Subcutaneous abdominal adipose tissue (tissue), 5 donors: ENCODE results near the gene ZNF532.
"Not testable (repeated sequence)": the region's sequence is repeated elsewhere in the genome, so short reads cannot be mapped to it uniquely, and the experiment has no call there.

Experiments
- H3K27ac ChIP-seq: one replicate; pipeline ENCODE4 v1.7.0; 2013; ENCODE audit warnings: low read depth, mild to moderate bottlenecking, inconsistent platforms, low read length, moderate library complexity
- H3K27me3 ChIP-seq, 5 donors: one replicate each; pipeline ENCODE4 v1.7.0; 2013; ENCODE audit warnings: low read length in 5 of 5, inconsistent platforms in 1 of 5; ENCODE audit not compliant: control insufficient read depth in 5 of 5, insufficient read depth in 4 of 5
- H3K36me3 ChIP-seq, 5 donors: one replicate each; pipeline ENCODE4 v1.7.0; 2013; ENCODE audit warnings: low read length in 5 of 5; ENCODE audit not compliant: control insufficient read depth in 5 of 5, insufficient read depth in 5 of 5
- H3K4me1 ChIP-seq, 5 donors: one replicate each; pipeline ENCODE4 v1.7.0; 2013; ENCODE audit warnings: low read length in 5 of 5, mild to moderate bottlenecking in 3 of 5, moderate library complexity in 1 of 5; ENCODE audit not compliant: control insufficient read depth in 5 of 5, insufficient read depth in 5 of 5
- H3K4me3 ChIP-seq, 5 donors: one replicate each; pipeline ENCODE4 v1.7.0; 2013; ENCODE audit warnings: low read length in 5 of 5, low read depth in 1 of 5
- H3K9ac ChIP-seq, 5 donors: one replicate each; pipeline ENCODE4 v1.7.0; 2013; ENCODE audit warnings: low read length in 5 of 5, mild to moderate bottlenecking in 4 of 5, moderate library complexity in 3 of 5
- H3K9me3 ChIP-seq, 5 donors: one replicate each; pipeline ENCODE4 v1.7.0; 2013; ENCODE audit warnings: low read length in 5 of 5; ENCODE audit not compliant: control insufficient read depth in 5 of 5
- donor health status: healthy.
- donor health status: healthy.
- donor health status: healthy.
- donor health status: healthy.
- donor health status: healthy.

ZNF532 gene, protein sequence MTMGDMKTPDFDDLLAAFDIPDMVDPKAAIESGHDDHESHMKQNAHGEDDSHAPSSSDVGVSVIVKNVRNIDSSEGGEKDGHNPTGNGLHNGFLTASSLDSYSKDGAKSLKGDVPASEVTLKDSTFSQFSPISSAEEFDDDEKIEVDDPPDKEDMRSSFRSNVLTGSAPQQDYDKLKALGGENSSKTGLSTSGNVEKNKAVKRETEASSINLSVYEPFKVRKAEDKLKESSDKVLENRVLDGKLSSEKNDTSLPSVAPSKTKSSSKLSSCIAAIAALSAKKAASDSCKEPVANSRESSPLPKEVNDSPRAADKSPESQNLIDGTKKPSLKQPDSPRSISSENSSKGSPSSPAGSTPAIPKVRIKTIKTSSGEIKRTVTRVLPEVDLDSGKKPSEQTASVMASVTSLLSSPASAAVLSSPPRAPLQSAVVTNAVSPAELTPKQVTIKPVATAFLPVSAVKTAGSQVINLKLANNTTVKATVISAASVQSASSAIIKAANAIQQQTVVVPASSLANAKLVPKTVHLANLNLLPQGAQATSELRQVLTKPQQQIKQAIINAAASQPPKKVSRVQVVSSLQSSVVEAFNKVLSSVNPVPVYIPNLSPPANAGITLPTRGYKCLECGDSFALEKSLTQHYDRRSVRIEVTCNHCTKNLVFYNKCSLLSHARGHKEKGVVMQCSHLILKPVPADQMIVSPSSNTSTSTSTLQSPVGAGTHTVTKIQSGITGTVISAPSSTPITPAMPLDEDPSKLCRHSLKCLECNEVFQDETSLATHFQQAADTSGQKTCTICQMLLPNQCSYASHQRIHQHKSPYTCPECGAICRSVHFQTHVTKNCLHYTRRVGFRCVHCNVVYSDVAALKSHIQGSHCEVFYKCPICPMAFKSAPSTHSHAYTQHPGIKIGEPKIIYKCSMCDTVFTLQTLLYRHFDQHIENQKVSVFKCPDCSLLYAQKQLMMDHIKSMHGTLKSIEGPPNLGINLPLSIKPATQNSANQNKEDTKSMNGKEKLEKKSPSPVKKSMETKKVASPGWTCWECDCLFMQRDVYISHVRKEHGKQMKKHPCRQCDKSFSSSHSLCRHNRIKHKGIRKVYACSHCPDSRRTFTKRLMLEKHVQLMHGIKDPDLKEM (N-terminal part only)

GRCh38 chr18:58864146-58865032, at the start of gene ZNF532:
TSS of gene ZNF532 (plus strand) at chr18:58864877. CDS start in a region left out here.
- H3K9ac ChIP-seq, result peak within 1 kb of the TSS in 4 of 5 donors; percentile 38 to 68 (median 54)
- H3K4me3 ChIP-seq, result peak within 1 kb of the TSS; percentile 34 to 54 (median 48)
- H3K27ac ChIP-seq, result peak within 1 kb of the TSS; percentile 83
- peaks cover 8 to 21% (median 15%) of the 10 kb centered on the region in 5 donors for H3K36me3 ChIP-seq
- H3K9me3 ChIP-seq, result no peaks in the 10 kb centered on the region
- H3K4me1 ChIP-seq, result peaks cover 5 to 76% (median 67%) of the 10 kb centered on the region in 5 donors
- H3K27me3 ChIP-seq, result no peaks in the 10 kb centered on the region

GRCh38 chr18:58819051-58819450, 45.6 kb upstream of the ZNF532 start:
- no peaks in the 10 kb centered on the region for H3K9me3 ChIP-seq
- H3K9ac ChIP-seq, result no peak overlapping the region
- H3K27ac ChIP-seq, result no peak overlapping the region
- no peaks in the 10 kb centered on the region for H3K36me3 ChIP-seq
- H3K4me3 ChIP-seq, result no peak overlapping the region
- H3K27me3 ChIP-seq, result no peaks in the 10 kb centered on the region
- H3K4me1 ChIP-seq, result no peaks in the 10 kb centered on the region

DNA sequence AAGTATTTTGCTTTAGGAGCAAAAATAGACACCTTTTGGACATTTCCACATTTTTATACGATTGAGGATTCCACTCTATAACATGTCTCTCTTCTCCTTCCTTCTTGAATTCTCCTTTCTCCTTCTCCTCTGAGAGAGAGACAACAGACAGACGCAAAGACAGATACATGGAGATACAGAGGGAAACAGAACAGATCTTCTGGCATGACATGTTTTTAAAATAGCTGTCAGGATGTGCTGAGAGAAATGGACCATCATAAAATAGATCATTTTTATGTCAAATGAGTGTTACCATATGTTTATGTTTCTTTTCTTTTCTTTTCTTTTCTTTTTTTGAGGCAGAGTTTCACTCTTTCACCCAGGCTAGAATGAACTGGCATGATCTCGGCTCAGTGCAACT, 44.4 kb upstream of the ZNF532 start:
- Histone ChIP-seq H3K9ac (no peak overlapping the region), H3K4me1 (peaks cover 0 to 3% (median 0%) of the 10 kb centered on the region in 5 donors), H3K4me3 (no peak overlapping the region)

DNA sequence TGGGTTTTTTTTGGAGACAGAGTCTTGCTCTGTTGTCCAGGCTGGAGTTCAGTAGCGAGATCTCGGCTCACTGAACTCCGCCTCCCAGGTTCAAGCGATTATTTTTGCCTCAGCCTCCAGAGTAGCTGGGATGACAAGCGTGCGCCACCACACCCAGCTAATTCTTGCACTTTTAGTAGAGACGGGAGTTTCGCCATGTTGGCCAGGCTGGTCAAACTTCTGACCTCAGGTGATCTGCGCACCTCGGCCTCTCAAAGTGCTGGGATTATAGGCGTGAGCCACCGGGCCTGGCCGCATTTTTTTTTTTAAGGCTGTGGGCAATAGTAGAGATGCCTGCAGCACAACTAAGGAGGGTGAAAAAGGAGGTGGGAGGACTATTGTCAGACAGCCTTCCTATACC, 41.7 kb upstream of the ZNF532 start:
- Histone ChIP-seq H3K27ac (no peak overlapping the region), H3K4me3 (no peak overlapping the region), H3K4me1 (peaks cover 0 to 3% (median under 1%) of the 10 kb centered on the region in 5 donors), H3K9me3 (no peaks in the 10 kb centered on the region), H3K27me3 (no peaks in the 10 kb centered on the region), H3K9ac (no peak overlapping the region), H3K36me3 (no peaks in the 10 kb centered on the region)

More for the DNA sequence above, 44.4 kb upstream of the ZNF532 start:
- Histone ChIP-seq H3K27me3 (no peaks in the 10 kb centered on the region), H3K9me3 (no peaks in the 10 kb centered on the region), H3K27ac (no peak overlapping the region), H3K36me3 (no peaks in the 10 kb centered on the region)

DNA sequence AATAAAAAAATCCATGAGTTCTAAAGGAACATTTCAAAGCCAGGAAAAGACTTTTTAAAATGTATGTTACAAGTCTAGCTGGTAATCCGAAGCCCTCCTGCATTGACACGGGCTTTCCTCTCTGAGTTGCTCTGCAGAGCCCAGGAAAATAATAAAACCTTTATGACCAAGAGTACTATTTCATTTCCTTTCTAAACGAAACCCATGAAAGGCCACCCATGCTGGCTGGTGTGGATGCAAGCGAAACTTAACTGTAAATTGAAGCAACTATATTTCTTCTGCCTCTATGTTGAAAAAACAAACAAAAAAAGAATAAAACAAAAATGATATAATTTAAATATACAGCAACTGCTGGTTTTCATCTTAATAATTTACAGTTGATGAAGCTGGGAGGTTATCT, 41.3 kb upstream of the ZNF532 start:
- Histone ChIP-seq H3K27ac (no peak overlapping the region), H3K4me3 (no peak overlapping the region), H3K4me1 (peaks cover 0 to 3% (median 2%) of the 10 kb centered on the region in 5 donors), H3K27me3 (no peaks in the 10 kb centered on the region), H3K36me3 (no peaks in the 10 kb centered on the region), H3K9me3 (no peaks in the 10 kb centered on the region), H3K9ac (no peak overlapping the region)

DNA sequence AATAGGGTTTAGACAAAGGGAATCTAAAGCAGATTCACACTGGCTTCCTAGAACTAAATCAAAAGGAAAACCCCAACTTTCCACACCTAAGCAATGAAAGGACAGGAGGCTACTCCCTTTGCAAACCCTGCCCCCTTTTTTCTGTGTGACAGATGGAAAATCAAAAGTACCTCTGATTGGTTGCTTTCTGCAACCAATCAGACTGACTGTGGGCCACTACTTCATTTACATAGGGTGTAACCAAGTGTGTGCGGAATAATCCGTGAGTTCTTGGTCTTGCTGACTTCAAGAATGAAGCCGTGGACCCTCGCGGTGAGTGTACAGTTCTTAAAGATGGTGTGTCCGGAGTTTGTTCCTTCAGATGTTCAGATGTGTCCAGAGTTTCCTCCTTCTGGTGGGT, 37.8 kb upstream of the ZNF532 start:
- not testable (repeated sequence) for H3K4me1 ChIP-seq, H3K4me3 ChIP-seq, H3K9me3 ChIP-seq, H3K36me3 ChIP-seq, H3K27me3 ChIP-seq, H3K27ac ChIP-seq, H3K9ac ChIP-seq

GRCh38 chr18:58827428-58827827, 37.2 kb upstream of the ZNF532 start:
- no peaks in the 10 kb centered on the region for H3K9me3 ChIP-seq
- no peak overlapping the region for H3K4me3 ChIP-seq
- H3K27ac ChIP-seq, result no peak overlapping the region

GRCh38 chr18:58827886-58828285, 36.8 kb upstream of the ZNF532 start:
- Histone ChIP-seq H3K9ac (no peak overlapping the region), H3K4me3 (no peak overlapping the region), H3K36me3 (no peaks in the 10 kb centered on the region), H3K9me3 (no peaks in the 10 kb centered on the region), H3K4me1 (peaks cover 0 to 3% (median 2%) of the 10 kb centered on the region in 5 donors), H3K27ac (no peak overlapping the region), H3K27me3 (no peaks in the 10 kb centered on the region)

More at GRCh38 chr18:58827428-58827827, 37.2 kb upstream of the ZNF532 start:
- Histone ChIP-seq H3K9ac (no peak overlapping the region), H3K27me3 (no peaks in the 10 kb centered on the region), H3K4me1 (peaks cover 0 to 3% (median 2%) of the 10 kb centered on the region in 5 donors), H3K36me3 (no peaks in the 10 kb centered on the region)

DNA sequence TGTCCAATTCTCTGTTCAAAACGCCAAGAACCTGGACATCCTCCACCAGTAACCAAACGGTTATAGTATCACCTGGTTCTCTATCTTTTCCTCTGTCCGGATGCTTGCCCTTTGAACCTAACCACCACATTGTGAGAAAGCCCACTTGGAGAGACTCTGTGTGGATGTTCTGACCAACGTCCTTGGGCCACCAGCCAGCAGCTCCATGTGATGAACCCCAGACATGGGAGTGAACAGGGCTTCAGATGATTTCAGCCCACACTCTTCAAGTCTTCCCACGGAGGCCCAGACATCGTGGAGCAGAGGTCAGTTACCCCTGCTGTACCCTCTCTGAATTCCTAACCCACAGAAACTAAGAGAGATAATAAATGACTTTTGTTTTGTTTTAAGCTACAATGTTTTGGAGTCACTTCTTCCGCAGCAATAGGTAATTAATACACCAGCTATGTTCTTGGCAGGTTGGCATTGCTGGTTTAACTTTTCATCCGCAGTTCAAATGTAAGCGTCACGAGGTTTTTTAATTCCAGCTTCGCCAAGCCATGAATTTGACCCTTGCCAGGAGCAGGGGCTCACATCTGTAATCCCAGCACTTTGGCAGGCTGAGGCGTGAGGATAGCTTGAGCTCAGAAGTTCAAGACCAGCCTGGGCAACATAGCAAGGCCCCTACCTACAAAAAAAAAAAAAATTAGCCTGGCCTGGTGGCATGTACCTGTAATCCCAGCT, 36.1 kb upstream of the ZNF532 start:
- Histone ChIP-seq H3K9me3 (no peaks in the 10 kb centered on the region), H3K4me3 (no peak overlapping the region), H3K4me1 (peaks cover 0 to 3% (median 2%) of the 10 kb centered on the region in 5 donors), H3K27me3 (no peaks in the 10 kb centered on the region), H3K27ac (no peak overlapping the region), H3K36me3 (no peaks in the 10 kb centered on the region), H3K9ac (no peak overlapping the region)
